NCI-H2171 (cell line): ENCODE data around the gene ENTPD6.
A peak's percentile ranks its signal among the peaks of the same experiment; 100 is the strongest.

ENCODE experiments used
- DNase-seq: peaks from one replicate; lab custom pipeline; 2025; lab: John Stamatoyannopoulos, UW

Gene ENTPD6

DNA sequence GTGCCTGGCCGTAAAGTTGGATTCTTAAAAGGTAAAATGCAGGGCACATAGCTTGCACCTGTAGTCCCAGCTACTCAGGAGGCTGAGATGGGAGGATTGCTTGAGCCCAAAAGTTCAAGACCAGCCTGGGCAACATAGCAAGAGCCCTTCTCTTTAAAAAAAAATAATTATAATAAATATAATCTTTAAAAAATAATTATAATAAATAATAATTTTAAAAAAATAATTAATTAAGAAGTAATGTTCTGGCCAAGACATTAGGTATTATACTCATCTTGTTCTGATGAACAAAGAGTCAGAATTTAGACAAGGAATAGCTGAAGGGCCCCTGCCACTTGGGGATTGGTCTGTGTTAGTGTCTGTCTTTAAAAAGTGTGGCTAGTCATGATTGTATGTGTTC is 13.9 kb downstream of the ENTPD6 start:
- DNase-seq = no peak

DNA sequence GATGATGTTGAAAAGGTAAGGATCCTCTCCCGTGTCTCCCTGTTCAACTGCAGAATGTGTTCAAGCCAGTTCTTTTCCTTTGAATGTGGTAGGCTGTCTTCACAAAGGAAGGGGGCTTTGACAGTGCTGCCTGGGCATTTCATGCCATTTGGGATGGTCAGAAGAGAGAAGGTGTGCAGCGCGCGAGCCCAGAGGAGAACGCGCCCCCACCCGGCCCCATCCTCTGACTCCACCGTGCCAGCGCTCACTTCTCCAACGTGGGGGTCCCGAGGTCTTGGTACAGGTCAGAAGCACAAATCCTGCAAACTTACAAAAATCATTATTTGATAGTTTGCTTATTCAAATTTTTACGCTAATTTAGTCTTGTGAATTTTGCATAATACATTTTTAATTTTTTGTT is 14.4 kb downstream of the ENTPD6 start:
- DNase-seq = no peak

DNA sequence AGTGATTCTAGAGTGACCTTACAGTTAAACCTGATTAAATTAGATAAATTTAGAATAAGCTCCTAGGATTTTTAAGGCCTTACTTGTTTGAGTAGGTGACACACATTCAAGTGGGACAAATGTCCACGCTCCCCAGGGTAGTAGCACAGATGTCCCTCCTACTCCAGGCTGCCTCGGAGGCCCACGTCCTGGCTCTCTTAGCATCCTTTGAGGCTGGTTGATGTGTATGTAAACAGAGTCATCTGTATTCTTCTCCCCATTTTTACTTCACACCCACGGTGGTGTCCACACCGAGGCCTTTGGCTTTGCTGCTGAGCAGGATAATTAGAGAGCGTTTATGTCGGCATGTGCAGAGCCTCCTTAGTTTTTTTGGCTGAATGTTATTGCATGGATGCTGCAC is 15.8 kb downstream of the ENTPD6 start:
- DNase-seq = no peak

DNA sequence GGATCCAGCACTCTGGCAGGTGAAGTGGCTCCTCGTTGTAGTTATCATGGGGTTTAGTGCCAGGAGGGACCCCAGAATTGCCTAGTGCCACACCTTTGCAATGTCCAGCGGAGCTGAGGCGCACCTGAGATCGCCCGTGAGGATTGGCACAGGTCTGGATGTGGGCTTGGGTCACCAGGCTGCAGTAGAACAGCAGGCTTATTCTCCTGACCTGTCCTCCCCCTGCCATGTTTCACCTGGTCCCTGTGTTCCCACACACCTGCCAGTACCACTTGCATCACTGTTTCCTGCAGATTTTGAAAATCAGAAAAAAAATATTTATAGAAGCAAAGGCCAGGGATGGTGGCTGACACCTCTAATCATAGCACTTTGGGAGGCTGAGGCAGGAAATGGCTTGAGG is 16.7 kb downstream of the ENTPD6 start:
- no peak for DNase-seq

DNA sequence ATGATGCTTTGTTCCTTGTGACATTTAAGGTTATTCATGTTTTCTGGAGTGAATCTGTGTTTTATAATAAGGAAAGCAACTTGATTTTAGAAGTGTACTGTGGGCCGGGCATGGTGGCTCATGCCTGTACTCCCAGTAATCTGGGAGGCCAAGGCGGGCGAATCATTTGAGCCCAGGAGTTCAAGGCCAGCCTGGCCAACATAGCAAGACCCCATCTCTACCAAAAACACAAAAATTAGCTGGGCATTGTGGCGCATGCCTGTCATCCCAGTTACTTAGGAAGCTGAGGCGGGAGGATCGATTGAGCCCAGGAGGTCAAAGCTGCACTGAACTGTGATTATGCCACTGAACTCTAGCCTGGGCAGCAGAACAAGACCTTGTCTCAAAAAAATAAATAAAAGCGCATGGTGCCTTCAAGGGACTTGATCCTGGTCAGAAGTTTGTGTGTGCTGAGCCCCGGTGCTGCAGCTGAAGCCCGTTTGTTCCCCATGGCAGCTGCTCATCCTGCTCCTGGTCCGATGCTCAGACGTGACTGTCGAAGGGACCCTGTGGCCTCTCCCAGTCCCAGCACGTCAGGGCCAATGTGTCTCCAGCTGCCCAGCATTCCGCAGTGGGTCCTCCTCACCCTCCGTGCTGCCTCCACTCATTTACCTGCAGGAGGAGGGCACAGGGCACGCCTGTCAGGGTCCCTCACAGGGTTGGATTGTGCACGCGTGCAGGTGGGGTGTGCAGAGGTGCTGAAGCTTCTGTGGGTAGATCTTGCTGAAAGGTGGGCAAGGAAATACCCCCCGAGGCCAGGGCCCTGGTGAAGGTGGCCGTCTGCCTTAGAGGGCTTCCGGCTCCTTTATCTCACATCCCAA is 18.3 kb downstream of the ENTPD6 start:
- DNase-seq = no peak

DNA sequence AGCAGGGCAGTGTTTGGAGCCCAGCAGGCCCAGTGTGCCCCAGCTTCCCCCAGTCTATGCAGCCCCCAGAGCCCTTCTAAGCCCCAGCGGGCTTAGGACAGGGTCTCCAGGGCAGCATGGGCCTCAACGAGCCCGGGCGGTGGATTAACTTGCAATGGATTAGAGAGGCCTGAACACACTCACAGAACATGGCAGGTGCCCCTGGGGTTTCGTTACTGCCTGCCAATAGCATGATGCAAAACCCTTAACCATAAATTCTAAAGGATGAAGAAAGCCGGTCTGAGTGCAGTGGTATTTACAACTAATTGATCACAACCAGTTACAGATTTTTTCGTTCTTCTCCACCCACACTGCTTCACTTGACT is 18.9 kb downstream of the ENTPD6 start:
- DNase-seq = no peak

DNA sequence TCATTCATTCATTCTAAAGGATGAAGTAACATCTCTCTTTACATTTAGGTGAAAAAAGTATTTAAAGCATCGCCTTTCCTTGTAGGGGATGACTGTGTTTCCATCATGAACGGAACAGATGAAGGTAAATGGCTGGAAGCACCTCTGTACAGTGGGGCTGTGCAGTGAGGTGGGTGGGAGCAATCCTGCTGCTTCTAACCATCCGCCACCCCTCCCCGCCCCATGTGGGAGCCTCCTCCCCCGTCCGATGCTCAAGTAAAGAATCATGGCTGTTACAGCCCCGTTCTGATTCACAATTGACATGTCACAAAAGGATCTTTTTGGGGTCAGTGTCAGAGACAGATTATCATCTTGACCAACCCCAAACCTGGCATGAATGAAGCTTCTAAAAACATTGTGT is 19.3 kb downstream of the ENTPD6 start:
- DNase-seq = no peak

DNA sequence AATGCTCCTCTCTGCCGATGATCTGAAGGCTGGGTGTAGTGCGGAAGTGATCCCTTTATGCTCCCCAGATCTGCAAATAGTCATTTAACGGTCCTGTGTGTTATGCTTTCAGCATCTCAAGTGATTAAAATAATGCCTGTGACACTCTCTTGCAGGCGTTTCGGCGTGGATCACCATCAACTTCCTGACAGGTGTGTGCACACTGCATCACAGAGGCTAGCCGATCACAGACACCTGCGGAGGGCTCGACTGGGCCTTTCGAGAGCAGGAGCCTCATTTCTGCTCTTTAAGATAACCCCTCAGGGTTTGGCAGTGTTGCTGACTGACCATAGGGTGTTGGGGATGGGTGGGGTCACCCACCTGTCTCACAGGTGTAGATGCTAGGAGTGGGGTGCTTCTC is 20.0 kb downstream of the ENTPD6 start:
- no peak for DNase-seq

DNA sequence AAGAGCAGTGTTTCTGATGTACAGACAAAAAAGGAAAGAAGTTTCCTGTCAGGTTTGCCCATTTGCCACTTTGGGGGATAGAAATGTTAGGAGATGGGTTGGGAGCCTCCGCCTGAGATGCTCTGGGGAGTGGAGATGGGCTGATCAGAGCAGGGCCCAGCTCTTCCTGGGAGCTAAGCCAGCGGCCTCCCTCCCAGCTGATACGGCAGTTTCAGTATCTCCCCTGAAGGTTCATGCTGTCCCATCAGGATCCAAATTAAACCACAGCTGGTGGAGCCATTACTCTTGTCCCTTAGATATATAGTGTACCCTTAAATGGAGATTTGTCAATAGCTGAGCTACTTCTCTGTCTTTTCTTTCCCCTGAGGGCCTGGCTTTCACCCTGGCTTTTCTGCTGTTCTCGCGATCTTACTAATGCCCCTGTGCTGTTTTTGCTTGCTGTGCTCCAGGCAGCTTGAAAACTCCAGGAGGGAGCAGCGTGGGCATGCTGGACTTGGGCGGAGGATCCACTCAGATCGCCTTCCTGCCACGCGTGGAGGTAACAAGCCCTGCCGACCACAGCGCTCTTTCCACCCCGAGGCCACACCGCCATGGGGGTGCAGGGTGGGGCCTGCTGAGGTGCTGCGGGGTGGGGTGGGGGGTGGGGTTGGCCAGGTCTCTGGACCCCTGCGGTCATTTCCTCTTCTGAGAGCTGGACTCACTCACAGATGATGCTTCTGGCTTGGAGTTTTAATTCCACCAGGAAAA is 20.9 kb downstream of the ENTPD6 start:
- DNase-seq = no peak

DNA sequence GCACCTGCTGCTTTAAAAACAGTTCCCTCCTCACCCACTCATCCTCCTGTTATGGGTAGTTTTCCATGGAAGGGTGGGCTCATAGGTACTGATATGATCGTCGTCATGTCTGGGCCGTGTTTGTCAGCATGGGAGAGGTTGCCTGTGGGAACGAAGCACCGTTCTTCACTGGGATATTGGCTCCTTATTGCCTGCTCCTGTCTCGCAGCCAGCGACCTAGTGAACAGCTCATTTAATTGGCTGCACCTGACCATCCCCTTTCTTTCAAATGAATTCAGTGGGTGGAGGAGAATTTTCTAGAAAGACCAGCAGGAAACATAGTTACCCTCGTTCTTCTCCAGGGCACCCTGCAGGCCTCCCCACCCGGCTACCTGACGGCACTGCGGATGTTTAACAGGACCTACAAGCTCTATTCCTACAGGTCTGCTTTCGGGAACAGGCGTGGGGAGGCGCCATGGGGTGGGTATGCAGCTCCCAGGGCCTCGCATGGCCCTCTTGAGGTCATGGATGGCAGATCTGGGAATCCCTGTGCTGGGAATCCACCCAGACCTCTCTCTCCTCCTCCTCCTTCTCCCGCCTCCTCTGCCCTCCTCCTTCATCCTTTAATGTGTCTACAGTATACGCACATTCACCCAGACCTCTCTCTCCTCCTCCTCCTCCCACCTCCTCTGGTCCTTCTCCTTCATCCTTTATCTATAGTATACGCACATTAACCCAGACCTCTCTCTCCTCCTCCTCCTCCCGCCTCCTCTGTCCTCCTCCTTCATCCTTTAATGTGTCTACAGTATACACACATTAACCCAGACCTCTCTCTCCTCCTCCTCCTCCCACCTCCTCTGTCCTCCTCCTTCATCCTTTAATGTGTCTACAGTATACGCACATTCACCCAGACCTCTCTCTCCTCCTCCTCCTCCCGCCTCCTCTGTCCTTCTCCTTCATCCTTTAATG is 21.9 kb downstream of the ENTPD6 start:
- DNase-seq = no peak

DNA sequence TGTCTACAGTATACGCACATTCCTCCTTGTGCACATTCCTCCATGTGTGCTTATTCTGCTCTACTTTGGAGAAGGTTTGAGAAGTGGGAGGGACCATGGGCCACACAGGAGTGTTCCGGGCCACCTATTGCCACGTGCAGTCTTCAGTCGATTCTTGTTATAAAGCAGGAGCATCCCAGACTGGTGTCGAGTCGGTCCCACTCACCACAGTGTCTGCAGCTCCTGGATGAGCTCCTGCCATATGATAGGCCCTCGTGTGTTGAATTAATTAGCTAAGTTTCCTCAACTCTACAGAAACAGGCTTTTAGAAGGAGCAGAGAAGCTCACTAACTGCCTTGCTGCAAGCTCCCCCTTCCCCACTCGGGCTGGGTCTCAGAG is 22.6 kb downstream of the ENTPD6 start:
- no peak for DNase-seq

DNA sequence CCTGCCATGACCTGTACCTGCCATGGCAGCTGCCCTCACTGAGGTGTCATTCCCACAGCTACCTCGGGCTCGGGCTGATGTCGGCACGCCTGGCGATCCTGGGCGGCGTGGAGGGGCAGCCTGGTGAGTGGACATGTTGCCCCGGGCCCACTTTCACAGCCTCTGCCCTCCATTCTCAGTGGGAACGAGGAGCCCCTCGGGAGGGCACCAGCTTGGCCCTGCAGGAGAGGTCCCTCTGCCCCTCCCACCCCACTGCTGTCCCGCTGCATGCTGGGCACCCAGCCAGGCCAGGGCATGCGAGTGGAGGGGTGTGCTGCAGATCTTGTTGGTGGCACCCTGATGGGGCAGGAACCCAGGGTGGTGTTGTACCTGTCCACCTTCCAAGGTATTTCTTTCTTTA is 23.0 kb downstream of the ENTPD6 start:
- DNase-seq = no peak

DNA sequence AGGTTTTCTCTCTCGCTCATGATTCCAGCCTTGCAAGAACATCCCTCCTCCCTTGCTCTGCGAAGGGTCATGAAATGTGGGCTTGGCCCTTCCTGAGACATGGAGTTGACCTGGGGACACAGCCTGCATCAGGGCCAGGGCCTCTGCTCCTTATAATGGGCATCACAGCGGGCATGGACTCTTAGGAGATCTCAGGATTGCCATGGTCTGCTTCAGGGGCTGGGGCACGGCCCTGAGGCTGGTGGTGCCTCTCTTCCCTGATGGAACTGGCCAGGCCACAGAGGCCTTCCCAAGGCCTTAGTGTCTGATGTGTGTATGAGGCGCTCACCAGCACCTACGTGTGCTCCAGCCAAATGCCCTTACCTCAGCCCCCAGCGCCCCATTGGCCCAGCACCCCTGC is 23.9 kb downstream of the ENTPD6 start:
- no peak for DNase-seq

DNA sequence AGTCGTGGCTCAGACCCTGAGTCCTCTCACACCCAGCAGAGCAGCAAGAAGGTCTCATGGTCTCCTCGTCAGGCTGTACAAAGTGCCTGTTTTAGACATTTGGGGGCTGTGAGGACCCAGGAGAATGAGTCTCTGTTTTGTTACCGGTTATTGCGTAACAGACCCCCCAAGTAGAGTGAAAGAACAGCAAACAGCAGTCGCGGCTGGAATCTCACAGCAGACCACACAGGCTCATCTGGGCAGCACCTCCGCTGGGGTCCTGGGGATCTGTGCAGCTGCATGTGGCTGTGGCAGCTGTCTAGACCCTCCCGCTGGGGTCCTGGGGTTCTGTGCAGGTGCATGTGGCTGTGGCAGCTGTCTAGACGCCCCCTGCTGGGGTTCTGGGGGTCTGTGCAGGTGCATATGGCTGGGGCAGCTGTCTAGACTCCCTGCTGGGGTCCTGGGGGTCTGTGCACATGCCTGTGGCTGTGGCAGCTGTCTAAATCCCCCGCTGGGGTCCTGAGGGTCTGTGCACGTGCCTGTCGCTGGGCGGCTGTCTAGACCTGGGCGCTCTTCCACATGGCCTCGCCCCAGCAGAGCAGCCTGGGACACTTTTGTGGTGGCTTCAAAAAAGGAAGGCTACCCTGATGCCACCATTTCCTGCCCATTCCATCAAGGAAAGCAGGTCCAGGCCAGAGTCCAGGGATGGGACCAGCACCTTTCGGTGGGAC is 24.7 kb downstream of the ENTPD6 start:
- peak; percentile 49 for DNase-seq

DNA sequence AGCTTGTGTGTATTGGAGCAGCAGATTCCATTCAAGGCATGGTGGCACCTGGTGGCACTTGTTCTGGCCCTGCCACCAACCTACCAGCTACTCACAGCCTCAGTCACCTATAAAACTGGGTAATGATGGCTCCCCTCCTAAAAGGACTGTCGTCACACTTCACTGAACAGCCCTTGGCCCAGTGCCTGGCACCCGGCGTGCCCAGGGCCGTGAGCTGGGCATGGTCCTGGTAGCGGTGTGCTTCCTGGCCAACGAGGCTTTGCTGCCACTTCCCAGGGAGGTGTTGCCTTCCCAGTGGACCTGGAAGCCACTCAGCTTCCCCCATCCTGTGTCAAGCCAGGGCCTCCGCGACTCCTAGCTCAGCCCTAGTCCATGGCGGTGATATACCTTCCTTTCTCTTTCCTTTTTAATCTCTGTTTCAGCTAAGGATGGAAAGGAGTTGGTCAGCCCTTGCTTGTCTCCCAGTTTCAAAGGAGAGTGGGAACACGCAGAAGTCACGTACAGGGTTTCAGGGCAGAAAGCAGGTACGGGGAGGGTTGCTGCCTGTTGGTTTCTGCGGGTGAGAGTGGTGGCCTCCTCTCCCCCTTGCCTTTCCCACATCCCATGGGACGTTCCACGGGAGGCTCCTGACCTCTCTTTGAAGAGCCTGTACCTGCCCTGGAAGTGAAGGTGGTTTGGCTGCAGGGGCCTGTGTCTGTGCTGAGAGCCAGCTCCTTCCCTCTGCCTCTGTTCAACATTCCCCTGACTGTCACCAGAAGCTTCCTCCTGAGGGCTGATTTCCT is 25.5 kb downstream of the ENTPD6 start:
- DNase-seq = no peak

DNA sequence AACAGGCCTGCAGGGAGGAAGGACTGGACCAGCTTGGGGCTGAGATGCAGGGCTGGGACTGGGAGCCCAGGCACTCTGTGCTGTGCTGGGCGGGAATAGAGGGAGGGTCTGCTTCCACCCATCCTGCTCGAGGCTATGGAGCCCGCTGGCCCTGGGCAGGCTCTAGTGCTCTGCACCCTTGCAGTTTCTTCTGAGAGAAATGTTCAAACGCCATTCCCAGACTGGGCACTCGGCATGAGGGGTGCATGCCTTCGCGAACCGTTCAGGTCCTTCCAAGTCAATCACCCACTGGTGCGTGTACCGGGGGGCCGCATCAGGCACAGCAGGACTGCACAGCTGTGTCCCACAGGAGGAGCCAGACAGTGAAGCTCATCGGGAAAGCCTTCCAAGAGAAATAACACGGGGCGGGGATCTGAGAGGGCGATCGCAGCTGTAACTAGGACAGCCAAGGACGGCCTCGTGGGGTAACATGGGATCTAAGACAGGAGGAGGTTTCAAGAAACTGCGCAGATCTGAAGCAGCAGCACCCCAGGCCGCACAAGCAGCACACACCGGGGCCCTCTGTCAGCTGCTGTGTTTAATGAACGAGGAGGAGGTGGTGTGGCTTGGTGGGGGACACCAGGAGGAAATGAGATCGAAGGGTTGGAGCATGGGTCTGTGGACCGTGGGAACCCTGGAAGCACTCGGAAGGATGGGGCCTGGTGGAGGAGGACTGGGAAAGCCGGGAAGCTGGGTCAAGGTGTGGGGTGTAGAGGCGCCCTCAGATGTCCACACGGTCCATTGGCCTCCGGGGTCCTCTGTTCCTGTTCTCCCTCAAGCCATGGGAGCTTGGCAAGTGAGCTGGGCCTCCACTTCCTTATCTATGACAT is 26.3 kb downstream of the ENTPD6 start:
- DNase-seq = no peak

DNA sequence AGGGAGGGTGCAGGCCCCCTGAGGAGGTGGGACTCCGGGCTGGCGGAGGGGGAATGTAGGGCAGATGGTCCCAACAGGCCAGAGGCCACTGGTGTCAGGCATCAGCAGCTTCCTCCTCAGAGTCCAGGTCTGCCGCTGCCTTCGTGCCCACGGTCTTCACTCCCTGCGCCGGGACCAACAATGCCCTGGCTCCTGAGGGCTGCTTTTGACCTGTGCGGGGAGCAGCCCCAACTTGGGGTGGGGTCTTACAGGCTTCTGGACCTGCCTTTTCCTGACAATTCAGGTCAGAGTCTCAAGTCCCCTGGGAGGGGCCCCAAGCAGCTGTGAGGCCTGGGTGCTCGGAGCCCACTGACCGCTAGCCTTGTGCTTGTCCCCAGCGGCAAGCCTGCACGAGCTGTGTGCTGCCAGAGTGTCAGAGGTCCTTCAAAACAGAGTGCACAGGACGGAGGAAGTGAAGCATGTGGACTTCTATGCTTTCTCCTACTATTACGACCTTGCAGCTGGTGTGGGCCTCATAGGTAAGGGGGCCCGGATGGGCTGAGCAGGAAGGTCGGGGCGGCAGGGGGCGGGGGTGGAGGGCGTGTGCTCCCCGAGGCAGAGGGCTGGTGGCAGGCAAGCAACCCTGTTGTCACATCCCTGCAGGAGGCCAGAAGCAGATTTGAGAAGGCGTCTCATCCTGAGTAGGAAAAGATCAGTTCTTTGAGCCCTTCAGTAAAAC is 27.1 kb downstream of the ENTPD6 start:
- no peak for DNase-seq

DNA sequence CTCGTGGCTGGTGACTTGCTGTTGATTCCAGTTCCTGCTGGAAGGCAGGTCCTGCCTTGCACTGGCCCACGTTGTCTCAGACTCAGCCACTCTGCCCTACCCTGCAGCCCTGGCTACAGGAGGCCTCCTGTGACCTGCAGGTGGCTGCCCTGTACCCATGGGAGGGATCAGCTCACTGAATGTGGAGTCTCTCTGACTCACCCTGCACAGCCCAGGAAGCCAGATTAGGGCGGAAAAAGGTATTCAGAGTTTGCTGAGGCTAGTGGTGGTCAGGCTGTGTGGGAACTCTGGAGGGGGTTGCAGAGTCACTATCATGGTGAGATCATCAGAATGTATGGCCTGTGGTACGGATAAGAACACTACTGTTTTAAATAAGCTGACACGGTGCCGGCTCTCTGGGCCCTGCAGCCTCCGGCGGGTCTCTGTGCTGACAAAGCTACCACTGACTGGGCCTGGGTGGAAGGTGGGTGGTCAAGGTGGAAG is 27.7 kb downstream of the ENTPD6 start:
- DNase-seq = no peak
